Effector memory CD4-positive, alpha-beta T cell (primary cell): ENCODE measurements around the gene SLC35G2.
"Not testable (repeated sequence)": the region's sequence is repeated elsewhere in the genome, so short reads cannot be mapped to it uniquely, and the experiment has no call there.

Source experiments
- DNase-seq, 3 donors: peaks; one replicate each; pipeline ENCODE4 v3.0.0-alpha.2; 2020
- H3K27ac ChIP-seq: 2 replicates; pipeline ENCODE4 v1.7.0; 2013; ENCODE audit warnings: mild to moderate bottlenecking, low read length, moderate library complexity; ENCODE audit not compliant: insufficient read depth, poor library complexity, severe bottlenecking
- H3K27me3 ChIP-seq: replicated peaks from 2 replicates; pipeline ENCODE4 v1.7.0; 2013; ENCODE audit warnings: mild to moderate bottlenecking, low read length; ENCODE audit not compliant: insufficient read depth, control insufficient read depth, poor library complexity, severe bottlenecking
- H3K36me3 ChIP-seq: 2 replicates; pipeline ENCODE4 v1.7.0; 2013; ENCODE audit warnings: mild to moderate bottlenecking, low read length, moderate library complexity; ENCODE audit not compliant: control insufficient read depth, insufficient read depth
- H3K4me1 ChIP-seq: 2 replicates; pipeline ENCODE4 v1.7.0; 2013; ENCODE audit warnings: low read length, mild to moderate bottlenecking; ENCODE audit not compliant: control insufficient read depth, insufficient read depth, poor library complexity, severe bottlenecking
- H3K4me3 ChIP-seq: 2 replicates; pipeline ENCODE4 v1.7.0; 2013; ENCODE audit warnings: low read length, low read depth, mild to moderate bottlenecking; ENCODE audit not compliant: insufficient read depth, poor library complexity, severe bottlenecking
- H3K9me3 ChIP-seq: 2 replicates; pipeline ENCODE4 v1.7.0; 2013; ENCODE audit warnings: mild to moderate bottlenecking, low read length, moderate library complexity; ENCODE audit not compliant: control insufficient read depth

Gene SLC35G2

DNA sequence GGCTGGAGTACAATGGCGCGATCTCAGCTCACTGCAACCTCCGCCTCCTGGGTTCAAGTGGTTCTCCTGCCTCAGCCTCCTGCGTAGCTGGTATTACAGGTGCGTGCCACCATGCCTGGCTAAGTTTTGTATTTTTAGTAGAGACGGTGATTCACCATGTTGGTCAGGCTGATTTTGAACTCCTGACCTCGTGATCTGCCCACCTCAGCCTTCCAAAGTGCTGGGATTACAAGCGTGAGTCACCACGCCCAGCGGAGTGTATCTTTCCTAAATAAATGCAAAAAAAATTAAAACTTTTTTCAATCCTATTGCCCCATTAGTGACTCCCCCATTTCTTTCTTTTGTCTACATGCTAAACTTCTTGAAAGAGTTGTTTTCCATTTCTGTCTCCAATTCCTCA lies 17.8 kb upstream of the SLC35G2 start:
- H3K36me3 ChIP-seq, H3K27me3 ChIP-seq, H3K9me3 ChIP-seq, H3K27ac ChIP-seq, H3K4me3 ChIP-seq, H3K4me1 ChIP-seq, DNase-seq: not testable (repeated sequence)

DNA sequence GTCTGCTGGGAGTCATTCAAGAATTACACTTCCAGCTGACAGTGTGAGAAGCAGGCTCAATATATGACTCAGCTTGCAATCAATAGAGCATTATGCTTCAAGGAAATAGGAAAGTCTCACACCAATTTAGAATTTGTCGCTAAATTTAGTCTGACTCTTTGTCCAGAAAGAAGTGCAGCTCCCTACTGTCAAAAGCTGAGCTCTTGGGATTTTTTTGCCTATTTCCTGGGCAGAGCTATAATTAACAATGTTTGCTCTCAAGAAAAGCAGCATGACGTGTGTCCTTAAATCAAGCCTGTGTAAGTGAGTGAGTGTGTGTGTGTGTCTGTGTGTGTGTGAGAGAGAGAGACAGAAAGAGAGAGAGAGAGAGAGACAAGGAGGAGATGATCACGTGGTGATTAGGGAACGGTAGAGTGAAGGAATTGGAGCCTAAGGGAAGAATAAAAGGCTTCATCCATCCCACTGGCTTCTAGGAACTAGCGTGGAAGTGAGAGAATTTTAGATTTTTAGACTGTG lies 16.4 kb upstream of the SLC35G2 start:
- Histone ChIP-seq H3K36me3 (no peaks in the 10 kb centered on the region), H3K27me3 (no peaks in the 10 kb centered on the region), H3K4me3 (no peak overlapping the region), H3K4me1 (no peaks in the 10 kb centered on the region), H3K27ac (no peak overlapping the region), H3K9me3 (no peaks in the 10 kb centered on the region)
- no peak for DNase-seq

DNA sequence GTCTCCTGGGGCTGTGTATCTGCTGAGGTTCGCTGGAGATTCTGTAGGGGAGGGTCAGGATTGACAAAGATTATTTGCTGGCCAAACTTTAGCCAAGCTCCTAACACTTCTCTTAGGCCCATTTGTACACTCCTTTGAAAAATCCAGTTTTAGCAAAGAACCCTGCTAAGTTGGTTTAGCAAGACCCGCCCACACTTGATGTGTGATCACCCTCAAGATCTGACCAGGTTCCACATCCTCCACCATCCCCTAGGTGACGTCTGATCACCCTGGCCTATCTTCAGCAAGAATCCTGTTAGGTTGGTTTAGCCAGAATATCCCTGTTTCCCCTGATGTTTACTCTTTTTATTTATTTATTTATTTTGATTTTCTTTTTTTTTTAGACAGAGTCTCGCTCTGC lies 14.8 kb upstream of the SLC35G2 start:
- Histone ChIP-seq H3K27me3 (no peaks in the 10 kb centered on the region), H3K4me1 (no peaks in the 10 kb centered on the region), H3K27ac (no peak overlapping the region), H3K9me3 (no peaks in the 10 kb centered on the region), H3K4me3 (no peak overlapping the region), H3K36me3 (no peaks in the 10 kb centered on the region)
- no peak for DNase-seq

DNA sequence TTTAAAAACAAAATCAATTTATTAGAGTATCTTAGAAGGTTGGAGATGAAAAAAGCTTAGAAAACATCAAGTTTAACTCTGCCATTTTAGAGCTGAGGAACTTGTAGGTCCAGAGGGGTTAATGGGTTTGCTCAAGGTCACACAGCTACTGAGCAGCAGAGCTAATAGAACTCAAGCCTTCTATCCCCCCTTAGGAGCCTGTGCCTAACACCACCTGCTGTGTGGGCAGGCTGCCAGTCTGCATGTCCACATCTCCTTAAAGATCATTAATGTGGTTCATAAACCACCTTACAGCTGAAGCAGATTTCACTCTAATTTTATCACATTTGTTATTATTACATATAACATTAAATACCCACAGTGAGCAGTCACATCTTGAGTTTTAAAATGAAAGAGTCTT lies 14.1 kb upstream of the SLC35G2 start:
- no peaks in the 10 kb centered on the region for H3K36me3 ChIP-seq
- H3K4me3 ChIP-seq, result no peak overlapping the region
- no peak for DNase-seq
- no peak overlapping the region for H3K27ac ChIP-seq
- no peaks in the 10 kb centered on the region for H3K4me1 ChIP-seq
- H3K27me3 ChIP-seq, result no peaks in the 10 kb centered on the region
- no peaks in the 10 kb centered on the region for H3K9me3 ChIP-seq

DNA sequence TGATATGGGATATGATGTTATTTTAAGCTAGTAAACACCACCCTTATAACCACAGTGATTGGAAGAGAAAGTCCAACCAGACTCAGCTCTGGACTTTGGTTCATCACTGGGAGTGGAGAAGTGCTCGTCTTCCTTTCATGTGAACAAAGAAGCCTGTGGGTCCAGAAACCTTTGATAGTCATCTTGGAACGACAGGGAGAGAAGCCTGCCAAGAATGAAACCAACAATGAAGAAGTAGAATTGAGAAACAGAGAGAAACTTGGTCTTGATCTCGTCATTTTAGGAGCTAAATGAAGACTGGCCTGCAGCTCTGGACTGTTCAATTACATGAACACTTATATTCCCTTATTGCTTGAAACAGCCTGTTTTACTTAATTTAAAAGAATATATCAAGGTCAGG lies 13.1 kb upstream of the SLC35G2 start:
- Histone ChIP-seq H3K4me3 (no peak overlapping the region), H3K4me1 (no peaks in the 10 kb centered on the region), H3K9me3 (no peaks in the 10 kb centered on the region), H3K36me3 (no peaks in the 10 kb centered on the region), H3K27me3 (no peaks in the 10 kb centered on the region), H3K27ac (no peak overlapping the region)
- no peak for DNase-seq

DNA sequence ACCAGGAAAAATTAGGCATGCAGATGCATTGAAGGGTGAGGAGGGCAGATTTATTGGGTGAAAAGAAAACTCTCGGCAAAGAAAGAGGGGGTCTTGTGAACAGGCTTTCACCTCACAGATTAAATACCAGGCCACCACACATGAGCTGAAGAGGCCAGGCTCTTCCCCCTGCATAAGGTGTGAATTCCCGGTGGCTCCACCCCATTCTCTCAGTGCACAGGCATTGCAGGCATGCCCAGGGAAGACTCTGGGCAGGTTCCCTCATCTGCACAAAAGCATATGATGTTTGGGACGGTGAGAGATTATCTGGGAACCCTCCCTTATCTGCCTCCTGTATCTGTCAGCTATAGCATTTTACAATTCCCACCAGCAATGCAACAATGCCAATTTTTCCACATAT lies 7.2 kb upstream of the SLC35G2 start:
- H3K36me3 ChIP-seq, result no peaks in the 10 kb centered on the region
- no peaks in the 10 kb centered on the region for H3K4me1 ChIP-seq
- H3K27me3 ChIP-seq, result no peaks in the 10 kb centered on the region
- H3K9me3 ChIP-seq, result no peaks in the 10 kb centered on the region
- DNase-seq, result no peak
- H3K4me3 ChIP-seq, result no peak overlapping the region
- no peak overlapping the region for H3K27ac ChIP-seq

DNA sequence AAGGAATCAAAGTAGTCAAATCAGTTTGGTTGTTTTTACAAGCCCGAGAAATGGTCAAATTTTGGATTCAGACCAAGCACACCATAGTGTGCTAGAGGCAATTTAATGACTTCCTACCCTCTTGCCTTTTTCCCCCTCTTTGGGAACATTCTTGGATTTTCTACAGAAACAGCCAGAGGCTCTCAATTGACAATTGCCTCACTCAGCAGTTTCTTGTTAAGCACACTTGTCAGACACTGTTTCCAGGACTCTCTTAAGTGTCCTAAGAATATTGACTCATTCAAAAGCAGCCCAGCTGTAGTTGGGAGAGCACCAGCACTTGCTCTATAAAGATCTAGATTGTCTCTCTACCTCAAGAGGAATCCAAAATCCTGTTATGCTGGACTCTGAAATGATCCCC lies 1.5 kb upstream of the SLC35G2 start:
- Histone ChIP-seq H3K36me3 (no peaks in the 10 kb centered on the region), H3K27ac (no peak overlapping the region), H3K4me1 (peaks cover 8% of the 10 kb centered on the region), H3K27me3 (peaks cover 13% of the 10 kb centered on the region), H3K9me3 (no peaks in the 10 kb centered on the region), H3K4me3 (no peak overlapping the region)
- DNase-seq, result no peak

DNA sequence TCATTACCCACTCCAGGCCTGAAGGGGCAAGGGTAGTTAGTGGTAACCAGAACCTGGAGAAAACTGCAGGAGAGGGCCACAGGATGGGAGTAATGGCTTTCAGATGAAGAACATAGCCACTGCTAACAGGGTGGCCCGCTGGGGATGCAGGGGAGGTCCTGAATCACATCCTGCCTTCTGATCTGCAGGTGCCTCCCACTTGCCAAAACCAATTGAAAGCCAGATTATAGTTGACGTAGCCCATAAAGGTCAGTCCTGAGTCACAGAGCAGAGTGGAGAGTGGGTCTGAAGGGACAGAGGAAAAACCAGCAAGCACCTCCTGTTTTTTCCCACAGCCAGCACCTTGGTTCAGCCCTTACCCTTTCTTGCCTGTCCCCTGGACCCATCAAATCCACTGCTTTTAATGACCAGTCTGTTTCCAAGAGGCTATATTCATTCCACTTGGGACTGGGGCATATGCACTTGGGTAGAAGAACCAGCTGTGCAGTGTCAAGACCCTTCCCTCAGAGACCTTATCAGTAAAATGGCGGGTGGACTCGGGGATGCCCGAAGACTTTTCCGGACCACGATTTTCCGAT lies 646 bp upstream of the SLC35G2 start:
- Histone ChIP-seq H3K27me3 (peaks cover 13% of the 10 kb centered on the region), H3K4me3 (peak overlapping the region; percentile 63)
- no peak for DNase-seq

DNA sequence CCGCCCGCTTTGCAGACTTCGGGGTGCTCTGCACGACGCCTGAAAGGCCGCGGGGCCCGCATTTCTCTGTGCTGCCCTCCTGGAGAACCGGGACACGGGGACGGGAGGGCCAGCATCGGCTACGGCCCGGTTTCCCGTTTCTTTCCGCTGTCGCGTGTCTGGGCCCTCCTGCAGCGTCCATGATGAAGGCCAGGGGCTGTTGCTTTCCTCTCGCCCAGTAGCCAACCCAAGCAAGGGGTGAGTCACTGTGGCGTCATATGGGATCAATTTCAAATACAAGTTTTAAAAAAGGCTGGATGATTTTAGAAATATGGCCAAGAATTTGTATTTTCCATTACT lies 435 bp downstream of the SLC35G2 start:
- peaks cover 8% of the 10 kb centered on the region for H3K4me1 ChIP-seq
- H3K9me3 ChIP-seq, result no peaks in the 10 kb centered on the region
- no peak overlapping the region for H3K27ac ChIP-seq
- DNase-seq, result no peak
- H3K36me3 ChIP-seq, result no peaks in the 10 kb centered on the region
- H3K4me3 ChIP-seq, result peak overlapping the region; percentile 63
- H3K27me3 ChIP-seq, result peaks cover 13% of the 10 kb centered on the region

More for the DNA sequence above, 646 bp upstream of the SLC35G2 start:
- H3K9me3 ChIP-seq, result no peaks in the 10 kb centered on the region
- H3K4me1 ChIP-seq, result peaks cover 8% of the 10 kb centered on the region
- no peaks in the 10 kb centered on the region for H3K36me3 ChIP-seq
- H3K27ac ChIP-seq, result no peak overlapping the region

DNA sequence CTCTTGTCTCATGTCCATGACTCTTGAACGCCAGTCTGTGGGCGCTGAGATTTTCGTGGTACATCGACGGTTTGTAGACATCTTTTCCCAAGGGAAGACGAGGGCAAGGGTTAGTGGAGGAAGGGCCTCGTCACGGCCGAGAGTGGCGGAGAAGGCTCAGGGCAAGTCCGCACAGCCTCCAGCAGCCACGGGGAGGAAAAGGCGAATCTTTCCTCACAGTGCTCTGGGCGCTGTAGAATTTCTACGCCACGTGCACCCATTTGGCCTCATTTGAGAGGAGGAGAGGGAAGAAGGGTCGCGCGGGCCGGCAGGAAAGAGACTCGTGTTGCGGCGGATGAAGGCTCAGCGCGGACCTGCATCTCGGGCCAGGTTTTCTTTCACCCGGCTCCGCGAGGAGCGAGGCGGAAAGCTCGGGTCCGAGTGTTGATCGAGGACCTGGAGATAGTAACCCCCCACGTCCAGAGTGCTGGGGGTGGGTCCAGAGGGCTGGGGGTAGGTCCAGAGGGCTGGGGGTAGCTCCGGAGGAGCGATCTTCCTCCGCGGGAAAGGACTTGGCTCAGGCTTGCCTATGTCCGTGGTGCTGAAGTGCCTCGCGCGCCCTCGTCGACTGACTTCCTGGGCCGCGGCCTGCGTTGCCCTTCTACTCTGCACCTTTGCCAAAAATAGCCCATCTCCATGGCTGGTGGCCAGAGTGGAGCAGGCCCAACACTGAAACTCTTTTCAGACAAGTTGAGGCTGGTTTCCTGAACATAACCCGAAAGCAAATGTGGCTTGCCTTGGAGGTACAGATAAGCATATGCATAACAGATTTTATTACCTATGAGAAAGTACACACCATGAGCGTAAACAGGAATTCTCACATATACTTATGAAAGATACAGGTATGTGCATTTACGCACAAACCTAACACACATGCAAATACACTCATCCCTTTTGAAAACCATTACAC lies 1.1 kb downstream of the SLC35G2 start:
- DNase-seq, result no peak
- H3K27ac ChIP-seq, result no peak overlapping the region
- H3K9me3 ChIP-seq, result no peaks in the 10 kb centered on the region
- H3K4me3 ChIP-seq, result peak overlapping the region; percentile 63
- H3K4me1 ChIP-seq, result peaks cover 8% of the 10 kb centered on the region
- no peaks in the 10 kb centered on the region for H3K36me3 ChIP-seq
- H3K27me3 ChIP-seq, result peaks cover 13% of the 10 kb centered on the region
